Smooth muscle cell (in vitro differentiated cells): ENCODE data around the gene MED12. TPM values are rescaled to one million over a fixed set of nuclear protein-coding genes. Genes with fewer than 3 reads are reported as not detected.

Experiments
- DNase-seq: peaks from one replicate; lab custom pipeline; 2025; ENCODE audit not compliant: unreplicated experiment; lab: John Stamatoyannopoulos, UW
- H2AFZ ChIP-seq: fragments of 200-600 bp; sonication (generic); 2 replicates; pipeline ENCODE4 v1.6.0; 2016; ENCODE audit warnings: antibody characterized with exemption, low read depth, mild to moderate bottlenecking
- H3F3A ChIP-seq: fragments of 200-600 bp; sonication (generic); 2 replicates; pipeline ENCODE4 v1.6.0; 2017; ENCODE audit warnings: antibody characterized with exemption, low read depth
- H3K27ac ChIP-seq: fragments of 200-600 bp; sonication (generic); 2 replicates; pipeline ENCODE4 v1.5.1; 2016; ENCODE audit warnings: low read depth, mild to moderate bottlenecking
- H3K27me3 ChIP-seq: fragments of 200-600 bp; sonication (generic); 2 replicates; pipeline ENCODE4 v1.6.1; 2016; ENCODE audit warnings: low read depth, mild to moderate bottlenecking
- H3K36me3 ChIP-seq: fragments of 200-600 bp; sonication (generic); 2 replicates; pipeline ENCODE4 v1.5.1; 2016; ENCODE audit warnings: low read depth
- H3K4me1 ChIP-seq: fragments of 200-600 bp; sonication (generic); 2 replicates; pipeline ENCODE4 v1.5.1; 2016; ENCODE audit warnings: low read depth
- H3K4me2 ChIP-seq: fragments of 200-600 bp; sonication (generic); 2 replicates; pipeline ENCODE4 v1.6.0; 2016; ENCODE audit warnings: mild to moderate bottlenecking
- H3K4me3 ChIP-seq: fragments of 200-600 bp; sonication (generic); 2 replicates; pipeline ENCODE4 v1.5.1; 2016; ENCODE audit warnings: mild to moderate bottlenecking
- H3K79me2 ChIP-seq: fragments of 200-600 bp; sonication (generic); 2 replicates; pipeline ENCODE4 v1.6.0; 2016; ENCODE audit warnings: low read depth, mild to moderate bottlenecking
- H3K9ac ChIP-seq: fragments of 200-600 bp; sonication (generic); 2 replicates; pipeline ENCODE4 v1.6.0; 2016; ENCODE audit warnings: low read depth
- H3K9me3 ChIP-seq: fragments of 200-600 bp; sonication (generic); replicated peaks from 2 replicates; pipeline ENCODE4 v1.5.1; 2016; ENCODE audit warnings: low read depth
- H4K20me1 ChIP-seq: fragments of 200-600 bp; sonication (generic); 2 replicates; pipeline ENCODE4 v1.6.0; 2016; ENCODE audit warnings: low read depth
- CTCF ChIP-seq: fragments of 200-600 bp; sonication (generic); IDR thresholded peaks from 2 replicates; pipeline ENCODE4 v1.5.1; 2017; ENCODE audit warnings: borderline replicate concordance, mild to moderate bottlenecking, antibody characterized with exemption; ENCODE audit not compliant: insufficient read depth, poor library complexity, severe bottlenecking
- WGBS: methylation state at CpG from one replicate; pipeline ENCODE4 v1.1.7; 2016; ENCODE audit warnings: low lambda C conversion rate; 5-methylcytosine and 5-hydroxymethylcytosine counted together
- polyA plus RNA-seq: library from polyadenylated mRNA; unstranded; fragments of >200 nt; fragmentation: Nextera tagmentation; extraction: Ambion mirVana; gene quantifications from 2 replicates; pipeline ENCODE4 v1.2.1, GENCODE V29; 2016
- total RNA-seq: library from RNA; depleted of rRNA; stranded (reverse); fragments of >200 nt; gene quantifications from 2 replicates; pipeline ENCODE4 v1.2.3, GENCODE V29; 2014

MED12 gene
- total and polyA plus RNA-seq, 2 experiments from 2014 or later, result 11.8 to 25.4 TPM

- no peaks in the 10 kb centered on the region for H3K27me3 ChIP-seq
Observed at GRCh38 chrX:71082124-71082647, 36.2 kb upstream of the MED12 start.

DNA sequence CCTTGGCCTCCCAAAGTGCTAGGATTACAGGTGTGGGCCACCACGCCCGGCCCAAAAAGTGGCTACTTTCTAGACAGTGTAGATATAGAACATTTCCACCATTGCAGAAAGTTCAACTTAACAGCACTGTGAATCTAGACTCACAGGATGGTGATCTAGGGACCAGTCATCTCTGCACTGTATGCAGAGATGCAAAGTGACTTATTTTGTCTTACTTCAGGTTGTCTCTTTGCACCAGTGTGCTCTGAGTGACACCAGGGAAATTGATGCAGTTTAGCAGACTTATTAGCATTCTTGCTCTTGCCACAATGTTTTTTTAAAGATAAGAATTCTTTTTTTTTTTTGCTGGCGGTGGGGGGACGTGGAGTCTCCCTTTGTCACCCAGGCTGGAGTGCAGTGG, 35.6 kb upstream of the MED12 start:
- H3K4me1 ChIP-seq, result no peaks in the 10 kb centered on the region
- H2AFZ ChIP-seq, result no peak overlapping the region
- no peaks in the 10 kb centered on the region for H4K20me1 ChIP-seq
- no peak overlapping the region for H3K9ac ChIP-seq
- 76% methylated on average over 4 of the region's 4 CpGs for WGBS
- H3K4me3 ChIP-seq, result no peak overlapping the region
- no peak overlapping the region for H3K27ac ChIP-seq
- DNase-seq, result no peak
- no peaks in the 10 kb centered on the region for H3K36me3 ChIP-seq
- no peak overlapping the region for H3K4me2 ChIP-seq
- H3K9me3 ChIP-seq, result no peaks in the 10 kb centered on the region
- H3F3A ChIP-seq, result no peaks in the 10 kb centered on the region
- no peaks in the 10 kb centered on the region for H3K79me2 ChIP-seq
- H3K27me3 ChIP-seq, result no peaks in the 10 kb centered on the region
- no peak for TF ChIP-seq CTCF

More at GRCh38 chrX:71082124-71082647, 36.2 kb upstream of the MED12 start:
- Histone ChIP-seq H3K4me2 (no peak overlapping the region), H3K4me1 (no peaks in the 10 kb centered on the region), H4K20me1 (no peaks in the 10 kb centered on the region), H3K9me3 (no peaks in the 10 kb centered on the region), H2AFZ (no peak overlapping the region), H3K9ac (no peak overlapping the region), H3K4me3 (no peak overlapping the region), H3K79me2 (no peaks in the 10 kb centered on the region), H3F3A (no peaks in the 10 kb centered on the region), H3K27ac (no peak overlapping the region), H3K36me3 (no peaks in the 10 kb centered on the region)
- no peak for TF ChIP-seq CTCF
- 81% methylated on average over 5 of the region's 5 CpGs for WGBS
- no peak for DNase-seq

DNA sequence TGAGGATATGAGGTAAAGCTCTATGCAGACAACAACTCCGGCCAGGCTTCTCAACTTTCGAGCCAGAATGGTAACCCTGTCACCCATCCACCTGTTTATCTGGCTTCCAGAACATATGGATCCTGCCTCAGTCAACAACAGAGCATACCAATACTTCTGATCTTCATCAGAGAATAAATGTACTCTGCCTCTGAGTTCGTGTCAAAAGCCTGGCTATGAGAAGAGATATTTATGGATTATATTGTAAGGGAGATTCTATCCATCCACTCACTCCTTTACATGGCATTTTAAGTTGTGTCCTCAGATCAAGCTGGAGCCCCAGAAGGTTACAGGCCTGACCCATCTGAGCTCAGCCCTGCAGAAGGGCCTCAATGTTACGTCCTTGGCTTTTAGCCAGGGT, 32.5 kb upstream of the MED12 start:
- no peak for TF ChIP-seq CTCF
- DNase-seq, result no peak
- Histone ChIP-seq H3K4me1 (no peaks in the 10 kb centered on the region), H3K79me2 (no peaks in the 10 kb centered on the region), H3K9ac (no peak overlapping the region), H4K20me1 (no peaks in the 10 kb centered on the region), H3K27me3 (no peaks in the 10 kb centered on the region), H3F3A (no peaks in the 10 kb centered on the region), H3K4me3 (no peak overlapping the region), H2AFZ (no peak overlapping the region), H3K27ac (no peak overlapping the region), H3K9me3 (no peaks in the 10 kb centered on the region), H3K36me3 (no peaks in the 10 kb centered on the region), H3K4me2 (no peak overlapping the region)
- 58% methylated on average over 4 of the region's 4 CpGs for WGBS

GRCh38 chrX:71091263-71091662, 27.1 kb upstream of the MED12 start:
- WGBS, result 78% methylated on average over 5 of the region's 5 CpGs
- H3K9ac ChIP-seq, result no peak overlapping the region
- no peaks in the 10 kb centered on the region for H3F3A ChIP-seq
- H4K20me1 ChIP-seq, result no peaks in the 10 kb centered on the region
- no peak overlapping the region for H3K4me3 ChIP-seq
- H3K27me3 ChIP-seq, result no peaks in the 10 kb centered on the region
- H3K27ac ChIP-seq, result no peak overlapping the region
- no peaks in the 10 kb centered on the region for H3K9me3 ChIP-seq
- no peaks in the 10 kb centered on the region for H3K36me3 ChIP-seq
- no peak overlapping the region for H3K4me2 ChIP-seq
- TF ChIP-seq CTCF, result no peak
- no peaks in the 10 kb centered on the region for H3K79me2 ChIP-seq
- DNase-seq, result no peak
- no peaks in the 10 kb centered on the region for H3K4me1 ChIP-seq
- H2AFZ ChIP-seq, result no peak overlapping the region
